Upper lobe of right lung (tissue), 1 donor: ENCODE results near the gene ALDH9A1. TPM values are rescaled to one million over a fixed set of nuclear protein-coding genes. Genes with fewer than 3 reads are reported as not detected.
A peak's percentile ranks its signal among the peaks of the same experiment; 100 is the strongest.

Source experiments
- ATAC-seq: fragments of 200-7000 bp; cut with Tn5 transposase; one replicate; pipeline ENCODE4 v1.9.1; 2020; ENCODE audit warnings: mild to moderate bottlenecking, moderate library complexity
- DNase-seq: peaks from one replicate; pipeline ENCODE4 v3.0.0-alpha.2; 2020
- H3K27ac ChIP-seq: fragments of 200-600 bp; one replicate; pipeline ENCODE4 v1.8.0; 2022
- H3K27me3 ChIP-seq: fragments of 200-600 bp; one replicate; pipeline ENCODE4 v1.8.0; 2022; ENCODE audit warnings: mild to moderate bottlenecking
- H3K36me3 ChIP-seq: fragments of 200-600 bp; one replicate; pipeline ENCODE4 v1.8.0; 2022
- H3K4me1 ChIP-seq: fragments of 200-600 bp; one replicate; pipeline ENCODE4 v1.8.0; 2022
- H3K4me3 ChIP-seq: fragments of 200-600 bp; one replicate; pipeline ENCODE4 v1.8.0; 2022; ENCODE audit warnings: mild to moderate bottlenecking
- H3K9me3 ChIP-seq: fragments of 200-600 bp; one replicate; pipeline ENCODE4 v1.8.0; 2022
- CTCF ChIP-seq: fragments of 200-600 bp; IDR thresholded peaks from one replicate; pipeline ENCODE4 v1.8.0; 2022; ENCODE audit warnings: antibody characterized with exemption
- intact Hi-C: fragments of 100-400 bp; cut with DNase I; formaldehyde crosslinking; loops from one replicate; pipeline ENCODE4 v1.11.0; 2022
- total RNA-seq: library from RNA; stranded (reverse); fragmentation: NEBNext Ultra II Directional; extraction: Animal tissue kit (Norgen Biotek cat#: 25700); gene quantifications from one replicate; pipeline ENCODE4 v1.2.1, GENCODE V29; 2021
- donor health status: DM: no; HTN: yes; CAD: no; lungs with severe emphysema.

Gene ALDH9A1
- total RNA-seq, 1 donor from 2014 or later, result 68.5 TPM

- Histone ChIP-seq H3K27ac (no peak overlapping the region), H3K27me3 (no peaks in the 10 kb centered on the region), H3K4me1 (peaks cover 22% of the 10 kb centered on the region), H3K36me3 (no peaks in the 10 kb centered on the region), H3K4me3 (peak overlapping the region; percentile 71), H3K9me3 (no peaks in the 10 kb centered on the region)
- DNase-seq (no peak), ATAC-seq (peak; percentile 41)
- intact Hi-C loops, result no loop called here
- TF ChIP-seq CTCF, result no peak
These were observed 1.7 kb downstream of the ALDH9A1 start for GRCh38 chr1:165696625-165697100.

GRCh38 chr1:165695031-165695430 is 3.3 kb downstream of the ALDH9A1 start:
- Histone ChIP-seq H3K27ac (no peak overlapping the region), H3K4me3 (no peak overlapping the region), H3K36me3 (peaks cover 4% of the 10 kb centered on the region), H3K9me3 (no peaks in the 10 kb centered on the region), H3K4me1 (peaks cover 22% of the 10 kb centered on the region), H3K27me3 (no peaks in the 10 kb centered on the region)
- DNase-seq, result no peak
- intact Hi-C loops, result no loop called here
- TF ChIP-seq CTCF, result no peak
- no peak for ATAC-seq

GRCh38 chr1:165688046-165688445 is 10.3 kb downstream of the ALDH9A1 start:
- H3K36me3 ChIP-seq, result peaks cover 21% of the 10 kb centered on the region
- DNase-seq (no peak), ATAC-seq (no peak)
- intact Hi-C loops, result no loop called here
- TF ChIP-seq CTCF, result no peak
- H3K4me1 ChIP-seq, result peaks cover 9% of the 10 kb centered on the region
- H3K9me3 ChIP-seq, result no peaks in the 10 kb centered on the region
- no peak overlapping the region for H3K4me3 ChIP-seq
- H3K27ac ChIP-seq, result no peak overlapping the region
- no peaks in the 10 kb centered on the region for H3K27me3 ChIP-seq

GRCh38 chr1:165686971-165687433 is 11.4 kb downstream of the ALDH9A1 start:
- H3K36me3 ChIP-seq, result peaks cover 31% of the 10 kb centered on the region

GRCh38 chr1:165686121-165686970 is 12.0 kb downstream of the ALDH9A1 start:
- no peaks in the 10 kb centered on the region for H3K27me3 ChIP-seq
- no peak overlapping the region for H3K4me3 ChIP-seq
- H3K27ac ChIP-seq, result no peak overlapping the region
- no peaks in the 10 kb centered on the region for H3K9me3 ChIP-seq
- DNase-seq (no peak), ATAC-seq (peak; percentile 75)
- peaks cover 38% of the 10 kb centered on the region for H3K36me3 ChIP-seq
- intact Hi-C loops, result no loop called here
- H3K4me1 ChIP-seq, result peaks cover 9% of the 10 kb centered on the region
- TF ChIP-seq CTCF, result no peak

More at GRCh38 chr1:165686971-165687433, 11.4 kb downstream of the ALDH9A1 start:
- TF ChIP-seq CTCF, result no peak
- no peaks in the 10 kb centered on the region for H3K9me3 ChIP-seq
- ATAC-seq, result no peak
- no peak for DNase-seq
- intact Hi-C loops, result no loop called here
- H3K4me3 ChIP-seq, result no peak overlapping the region
- H3K27ac ChIP-seq, result no peak overlapping the region
- no peaks in the 10 kb centered on the region for H3K27me3 ChIP-seq
- H3K4me1 ChIP-seq, result peaks cover 9% of the 10 kb centered on the region
